Trophoblast cell (in vitro differentiated cells and primary cell): Measurements from ENCODE around the gene BBS5.
A peak's percentile ranks its signal among the peaks of the same experiment; 100 is the strongest.

Source experiments
- DNase-seq, 2 donors: peaks; one replicate each; pipeline ENCODE4 v3.0.0-alpha.2; 2016
- H2AFZ ChIP-seq: 2 replicates; pipeline ENCODE4 v1.6.1; 2013; ENCODE audit warnings: low read length, moderate library complexity, mild to moderate bottlenecking; ENCODE audit not compliant: insufficient read depth, poor library complexity
- H2AK5ac ChIP-seq: 2 replicates; pipeline ENCODE4 v1.6.1; 2013; ENCODE audit warnings: mild to moderate bottlenecking, low read length
- H2BK120ac ChIP-seq: 2 replicates; pipeline ENCODE4 v1.6.1; 2013; ENCODE audit warnings: low read length, mild to moderate bottlenecking, moderate library complexity; ENCODE audit not compliant: insufficient read depth, poor library complexity
- H2BK12ac ChIP-seq: 2 replicates; pipeline ENCODE4 v1.6.1; 2013; ENCODE audit warnings: mild to moderate bottlenecking, low read length, moderate library complexity
- H2BK5ac ChIP-seq: 2 replicates; pipeline ENCODE4 v1.6.1; 2013; ENCODE audit warnings: low read length, low read depth, moderate library complexity, mild to moderate bottlenecking; ENCODE audit not compliant: poor library complexity
- H3K14ac ChIP-seq: 2 replicates; pipeline ENCODE4 v1.6.1; 2013; ENCODE audit warnings: mild to moderate bottlenecking, low read length
- H3K18ac ChIP-seq: 2 replicates; pipeline ENCODE4 v1.6.1; 2013; ENCODE audit warnings: mild to moderate bottlenecking, low read length
- H3K23ac ChIP-seq: 2 replicates; pipeline ENCODE4 v1.6.1; 2013; ENCODE audit warnings: low read length
- H3K27ac ChIP-seq: 2 replicates; pipeline ENCODE4 v1.5.1; 2013; ENCODE audit warnings: low read depth, mild to moderate bottlenecking, inconsistent platforms, low read length, moderate library complexity
- H3K27me3 ChIP-seq: 2 replicates; pipeline ENCODE4 v1.6.1; 2013; ENCODE audit warnings: inconsistent platforms, mild to moderate bottlenecking, low read length, moderate library complexity; ENCODE audit not compliant: insufficient read depth
- H3K36me3 ChIP-seq, 2 experiments: 1 replicate in 1 of 2; 2 replicates in 1 of 2; pipeline ENCODE4 v1.6.1; 2013; ENCODE audit warnings: low read length in 2 of 2, mild to moderate bottlenecking in 2 of 2, moderate library complexity in 1 of 2; ENCODE audit not compliant: insufficient read depth in 2 of 2, control insufficient read depth in 1 of 2
- H3K4ac ChIP-seq: 2 replicates; pipeline ENCODE4 v1.6.1; 2013; ENCODE audit warnings: low read depth, mild to moderate bottlenecking, low read length, moderate library complexity
- H3K4me1 ChIP-seq, 2 experiments: 1 replicate in 1 of 2; 2 replicates in 1 of 2; pipeline ENCODE4 v1.6.1; 2013; ENCODE audit warnings: low read length in 2 of 2, mild to moderate bottlenecking in 2 of 2, moderate library complexity in 1 of 2; ENCODE audit not compliant: insufficient read depth in 2 of 2, control insufficient read depth in 1 of 2
- H3K4me2 ChIP-seq: 2 replicates; pipeline ENCODE4 v1.6.1; 2013; ENCODE audit warnings: inconsistent platforms, mild to moderate bottlenecking, low read length, moderate library complexity
- H3K4me3 ChIP-seq: 2 replicates; pipeline ENCODE4 v1.5.1; 2013; ENCODE audit warnings: mild to moderate bottlenecking, low read depth, low read length, inconsistent platforms
- H3K79me1 ChIP-seq: one replicate; pipeline ENCODE4 v1.6.1; 2013; ENCODE audit warnings: low read length
- H3K79me2 ChIP-seq: 2 replicates; pipeline ENCODE4 v1.6.1; 2013; ENCODE audit warnings: low read length, mild to moderate bottlenecking; ENCODE audit not compliant: control insufficient read depth, insufficient read depth, poor library complexity
- H3K9ac ChIP-seq: 2 replicates; pipeline ENCODE4 v1.6.1; 2013; ENCODE audit warnings: mild to moderate bottlenecking, low read length
- H3K9me3 ChIP-seq: 2 replicates; pipeline ENCODE4 v1.6.1; 2013; ENCODE audit warnings: low read depth, mild to moderate bottlenecking, control low read depth, inconsistent platforms, low read length; ENCODE audit not compliant: insufficient read depth
- H4K12ac ChIP-seq: 2 replicates; pipeline ENCODE4 v1.6.1; 2013; ENCODE audit warnings: low read depth, mild to moderate bottlenecking, low read length, moderate library complexity
- H4K8ac ChIP-seq: 2 replicates; pipeline ENCODE4 v1.6.1; 2013; ENCODE audit warnings: low read depth, mild to moderate bottlenecking, low read length, moderate library complexity
- H4K91ac ChIP-seq: one replicate; pipeline ENCODE4 v1.6.1; 2013; ENCODE audit warnings: low read depth, mild to moderate bottlenecking, low read length, moderate library complexity
- WGBS: extraction: QIAGEN DNeasy Blood & Tissue Kit; methylation state at CpG from one replicate; pipeline ENCODE4 v1.1.7; 2013; ENCODE audit warnings: missing lambda C conversion rate; ENCODE audit not compliant: insufficient read length, insufficient coverage; ENCODE audit errors: extremely low coverage; 5-methylcytosine and 5-hydroxymethylcytosine counted together

Gene BBS5

DNA sequence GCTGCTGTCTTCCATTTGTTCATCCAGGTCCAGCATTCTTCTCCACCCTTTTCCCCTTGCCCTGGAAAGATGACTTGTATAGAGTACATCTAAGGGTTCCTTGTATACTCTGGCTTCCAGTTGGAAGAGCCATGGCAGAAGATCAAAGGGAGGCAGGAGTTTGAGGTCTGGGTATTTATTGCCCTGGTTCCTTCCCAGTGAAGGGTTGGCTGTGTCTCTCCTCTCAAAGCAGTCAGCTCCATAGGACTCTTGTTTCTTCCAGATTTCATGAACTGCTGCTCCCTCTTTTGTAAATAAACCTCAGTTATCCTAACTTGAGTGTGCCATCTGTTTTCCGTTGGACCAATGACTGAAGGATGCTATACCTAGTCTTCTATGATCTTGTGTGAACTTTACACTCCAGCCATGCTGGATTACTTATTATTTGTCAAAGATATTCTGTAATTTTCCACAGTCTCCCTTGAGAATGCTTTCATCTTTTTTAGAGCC lies 6.4 kb downstream of the BBS5 start:
- Histone ChIP-seq H3K23ac (no peak overlapping the region), H4K91ac (no peak overlapping the region), H3K18ac (no peak overlapping the region), H3K4me1 (no peaks in the 10 kb centered on the region), H3K79me2 (no peaks in the 10 kb centered on the region), H3K4ac (no peak overlapping the region), H3K9me3 (no peaks in the 10 kb centered on the region), H2AFZ (no peak overlapping the region), H4K8ac (no peak overlapping the region), H2BK120ac (no peak overlapping the region), H3K36me3 (no peaks in the 10 kb centered on the region), H2BK12ac (no peak overlapping the region), H3K9ac (peak overlapping the region; percentile 20), H2AK5ac (no peak overlapping the region), H3K14ac (no peak overlapping the region), H3K4me3 (no peak overlapping the region), H3K27ac (no peak overlapping the region), H3K27me3 (no peaks in the 10 kb centered on the region), H4K12ac (no peak overlapping the region), H2BK5ac (no peak overlapping the region), H3K79me1 (no peaks in the 10 kb centered on the region), H3K4me2 (no peak overlapping the region)
- DNase-seq = no peak
- WGBS = no CpG with 5 or more reads among the region's 1 CpG

DNA sequence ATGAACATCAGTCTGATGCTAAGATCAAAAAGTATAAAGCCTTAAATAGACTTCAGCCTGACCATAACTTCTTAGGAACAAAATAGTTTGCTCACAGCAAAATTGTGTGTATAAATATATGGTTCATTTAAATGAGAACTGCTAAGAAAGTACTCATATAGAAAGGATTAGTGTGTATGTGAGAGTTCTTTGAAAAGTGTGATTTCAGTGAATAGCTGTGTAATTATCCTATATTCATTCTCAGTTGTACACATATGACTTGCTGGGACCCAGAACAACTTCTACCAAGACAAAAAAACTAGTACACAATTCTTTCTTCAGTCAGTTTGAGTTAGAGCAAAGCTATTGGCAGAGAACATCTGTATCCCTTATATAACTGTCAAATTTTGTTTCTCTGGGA lies 7.2 kb downstream of the BBS5 start:
- H3K23ac ChIP-seq = no peak overlapping the region
- H3K79me1 ChIP-seq = no peaks in the 10 kb centered on the region
- no peak overlapping the region for H2AK5ac ChIP-seq
- no peak overlapping the region for H2AFZ ChIP-seq
- no peaks in the 10 kb centered on the region for H3K27me3 ChIP-seq
- H2BK120ac ChIP-seq = no peak overlapping the region
- no peak overlapping the region for H4K8ac ChIP-seq
- no peak overlapping the region for H3K4me2 ChIP-seq
- DNase-seq = no peak
- no peaks in the 10 kb centered on the region for H3K36me3 ChIP-seq
- no peak overlapping the region for H3K9ac ChIP-seq
- H3K14ac ChIP-seq = no peak overlapping the region
- H2BK12ac ChIP-seq = no peak overlapping the region
- no peaks in the 10 kb centered on the region for H3K79me2 ChIP-seq
- H4K91ac ChIP-seq = no peak overlapping the region
- H3K27ac ChIP-seq = no peak overlapping the region
- no peak overlapping the region for H3K18ac ChIP-seq
- no peak overlapping the region for H4K12ac ChIP-seq
- no peak overlapping the region for H3K4ac ChIP-seq
- no peaks in the 10 kb centered on the region for H3K4me1 ChIP-seq
- no peaks in the 10 kb centered on the region for H3K9me3 ChIP-seq
- H3K4me3 ChIP-seq = no peak overlapping the region
- no peak overlapping the region for H2BK5ac ChIP-seq

DNA sequence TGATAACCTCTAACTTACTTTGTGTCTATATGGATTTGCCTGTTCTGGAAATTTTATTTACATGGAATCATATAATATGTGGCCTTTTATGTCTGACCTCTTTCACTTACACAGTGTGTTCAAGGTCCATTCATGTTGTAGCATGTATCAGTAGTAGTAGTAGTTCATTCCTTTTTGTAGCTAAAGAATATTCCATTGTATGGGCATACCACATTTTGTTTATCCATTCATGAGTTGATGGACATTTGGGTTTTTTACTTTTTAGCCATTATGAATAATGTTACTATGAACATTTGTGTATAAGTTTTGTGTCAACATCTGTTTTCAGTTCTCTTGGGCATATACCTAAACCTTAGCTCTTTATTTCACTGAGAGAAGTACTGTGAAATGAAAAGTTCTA lies 11.5 kb downstream of the BBS5 start:
- H3K79me2 ChIP-seq = no peaks in the 10 kb centered on the region
- H3K79me1 ChIP-seq = no peaks in the 10 kb centered on the region
- H4K8ac ChIP-seq = no peak overlapping the region
- no peak overlapping the region for H3K18ac ChIP-seq
- H3K9ac ChIP-seq = no peak overlapping the region
- H3K36me3 ChIP-seq = no peaks in the 10 kb centered on the region
- H2AK5ac ChIP-seq = no peak overlapping the region
- no peak overlapping the region for H3K23ac ChIP-seq
- no peak for DNase-seq
- no peak overlapping the region for H4K12ac ChIP-seq
- no peak overlapping the region for H2BK5ac ChIP-seq
- no peak overlapping the region for H2BK12ac ChIP-seq
- no peaks in the 10 kb centered on the region for H3K27me3 ChIP-seq
- no peak overlapping the region for H3K14ac ChIP-seq
- H3K4me1 ChIP-seq = no peaks in the 10 kb centered on the region
- no peak overlapping the region for H3K4me2 ChIP-seq
- H4K91ac ChIP-seq = no peak overlapping the region
- H2AFZ ChIP-seq = no peak overlapping the region
- no peak overlapping the region for H2BK120ac ChIP-seq
- H3K4ac ChIP-seq = no peak overlapping the region
- H3K9me3 ChIP-seq = no peaks in the 10 kb centered on the region
- no peak overlapping the region for H3K4me3 ChIP-seq
- H3K27ac ChIP-seq = no peak overlapping the region

DNA sequence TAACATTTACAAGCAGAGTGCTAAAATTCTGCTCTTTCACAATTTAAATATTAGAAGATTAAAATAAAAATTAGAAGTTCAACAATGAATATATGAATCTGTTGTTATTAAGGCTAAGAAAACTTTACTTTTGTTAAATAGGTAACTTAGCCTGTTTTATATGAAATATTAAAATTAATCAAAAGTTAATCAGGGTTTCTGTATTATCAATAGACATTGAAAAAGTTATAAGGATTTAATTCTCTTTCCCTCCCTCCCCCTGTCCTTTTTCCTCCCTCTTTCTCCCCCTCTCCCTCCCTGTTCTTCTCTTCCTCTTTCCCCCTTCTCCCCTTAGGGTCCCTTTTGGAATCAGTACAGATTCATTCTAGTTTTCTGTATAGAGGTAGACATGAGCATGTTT lies 12.1 kb downstream of the BBS5 start:
- DNase-seq = no peak
- no peaks in the 10 kb centered on the region for H3K9me3 ChIP-seq
- no peak overlapping the region for H3K9ac ChIP-seq
- no peak overlapping the region for H3K27ac ChIP-seq
- no peaks in the 10 kb centered on the region for H3K27me3 ChIP-seq
- H3K4me3 ChIP-seq = no peak overlapping the region
- H2BK120ac ChIP-seq = no peak overlapping the region
- no peak overlapping the region for H2BK12ac ChIP-seq
- no peak overlapping the region for H2BK5ac ChIP-seq
- no peaks in the 10 kb centered on the region for H3K4me1 ChIP-seq
- H3K36me3 ChIP-seq = no peaks in the 10 kb centered on the region
- H2AK5ac ChIP-seq = no peak overlapping the region
- H4K12ac ChIP-seq = no peak overlapping the region
- no peak overlapping the region for H2AFZ ChIP-seq
- no peak overlapping the region for H3K4ac ChIP-seq
- no peak overlapping the region for H3K4me2 ChIP-seq
- H3K79me2 ChIP-seq = no peaks in the 10 kb centered on the region
- H3K79me1 ChIP-seq = no peaks in the 10 kb centered on the region
- H4K8ac ChIP-seq = no peak overlapping the region
- H4K91ac ChIP-seq = no peak overlapping the region
- H3K23ac ChIP-seq = no peak overlapping the region
- no peak overlapping the region for H3K18ac ChIP-seq
- H3K14ac ChIP-seq = no peak overlapping the region

DNA sequence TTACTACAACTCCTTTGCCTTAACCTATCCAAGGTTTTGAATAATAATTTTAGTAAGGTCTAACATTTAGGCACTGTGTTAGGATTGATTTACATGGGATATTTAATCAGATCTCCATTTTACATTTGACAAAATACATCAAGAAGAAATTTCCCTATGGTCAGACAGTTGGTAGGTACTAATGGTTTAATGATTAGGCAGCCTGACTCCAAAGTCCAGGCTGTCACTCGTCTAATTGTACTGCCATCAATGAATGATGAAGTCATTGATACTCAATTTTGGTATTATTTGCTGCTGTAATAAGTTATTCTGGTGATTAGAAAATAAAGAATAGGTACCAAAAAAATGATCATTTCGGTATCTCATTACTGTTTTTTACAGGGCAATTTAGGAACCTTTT lies 14.1 kb downstream of the BBS5 start:
- no peaks in the 10 kb centered on the region for H3K79me1 ChIP-seq
- H3K14ac ChIP-seq = no peak overlapping the region
- no peak overlapping the region for H4K8ac ChIP-seq
- H3K9ac ChIP-seq = no peak overlapping the region
- no peak overlapping the region for H2AK5ac ChIP-seq
- H3K23ac ChIP-seq = no peak overlapping the region
- H3K27me3 ChIP-seq = no peaks in the 10 kb centered on the region
- no peak overlapping the region for H3K27ac ChIP-seq
- no CpG with 5 or more reads among the region's 2 CpGs for WGBS
- no peak overlapping the region for H2BK5ac ChIP-seq
- no peaks in the 10 kb centered on the region for H3K79me2 ChIP-seq
- DNase-seq = no peak
- no peaks in the 10 kb centered on the region for H3K36me3 ChIP-seq
- H4K91ac ChIP-seq = no peak overlapping the region
- H4K12ac ChIP-seq = no peak overlapping the region
- no peak overlapping the region for H2BK12ac ChIP-seq
- H3K18ac ChIP-seq = no peak overlapping the region
- H3K4me1 ChIP-seq = no peaks in the 10 kb centered on the region
- no peak overlapping the region for H3K4me2 ChIP-seq
- no peak overlapping the region for H2AFZ ChIP-seq
- H2BK120ac ChIP-seq = no peak overlapping the region
- no peaks in the 10 kb centered on the region for H3K9me3 ChIP-seq
- no peak overlapping the region for H3K4me3 ChIP-seq
- H3K4ac ChIP-seq = no peak overlapping the region
